Keratinocyte (primary cell): ENCODE data around the gene HSBP1. TPM values are rescaled to one million over a fixed set of nuclear protein-coding genes. Genes with fewer than 3 reads are reported as not detected.

Experiments
- DNase-seq: peaks from one replicate; pipeline ENCODE4 v3.0.0-alpha.2; 2011; ENCODE audit warnings: low read depth, missing footprints, low spot score
- FAIRE-seq: peaks from 2 replicates; lab custom pipeline; 2011; peaks lifted over from hg19 to GRCh38; lab: Jason Lieb, UNC
- H2AFZ ChIP-seq: 2 replicates; pipeline ENCODE4 v1.6.0; 2012; ENCODE audit warnings: low read length, control low read depth, inconsistent platforms; ENCODE audit not compliant: control insufficient read depth
- H3K27ac ChIP-seq: 2 replicates; pipeline ENCODE4 v1.5.1; 2011; ENCODE audit warnings: low read length; ENCODE audit not compliant: control insufficient read depth, insufficient read depth
- H3K27me3 ChIP-seq: 3 replicates; pipeline ENCODE4 v1.6.0; 2011; ENCODE audit warnings: low read length; ENCODE audit not compliant: control insufficient read depth, insufficient read depth; ENCODE audit errors: extremely low read depth
- H3K36me3 ChIP-seq, 2 experiments: 2 replicates in 1 of 2; 3 replicates in 1 of 2; pipeline ENCODE4 v1.5.1; 2011; ENCODE audit warnings: low read length in 2 of 2, mild to moderate bottlenecking in 1 of 2; ENCODE audit not compliant: control insufficient read depth in 2 of 2, insufficient read depth in 2 of 2; ENCODE audit errors: extremely low read depth in 1 of 2
- H3K4me1 ChIP-seq: 3 replicates; pipeline ENCODE4 v1.5.1; 2011; ENCODE audit warnings: low read length; ENCODE audit not compliant: control insufficient read depth, insufficient read depth; ENCODE audit errors: extremely low read depth
- H3K4me2 ChIP-seq: 3 replicates; pipeline ENCODE4 v1.6.0; 2011; ENCODE audit warnings: low read depth, low read length; ENCODE audit not compliant: control insufficient read depth, insufficient read depth; ENCODE audit errors: extremely low read depth
- H3K4me3 ChIP-seq, 3 experiments: fragments of 200-600 bp in 1 of 3; sonication (generic) in 1 of 3; 2 replicates in 2 of 3; 3 replicates in 1 of 3; pipeline ENCODE4 v1.5.1; 2011 to 2016; ENCODE audit warnings: low read length in 3 of 3, mild to moderate bottlenecking in 3 of 3, control low read depth in 2 of 3, inconsistent platforms in 1 of 3, low read depth in 1 of 3, mixed read lengths in 1 of 3, mixed run types in 1 of 3, moderate library complexity in 1 of 3; ENCODE audit not compliant: control insufficient read depth in 2 of 3, insufficient read depth in 2 of 3; ENCODE audit errors: extremely low read depth in 1 of 3
- H3K79me2 ChIP-seq: 2 replicates; pipeline ENCODE4 v1.6.0; 2012; ENCODE audit warnings: low read length; ENCODE audit not compliant: control insufficient read depth, insufficient read depth
- H3K9ac ChIP-seq: 3 replicates; pipeline ENCODE4 v1.6.0; 2011; ENCODE audit warnings: low read length; ENCODE audit not compliant: control insufficient read depth, insufficient read depth; ENCODE audit errors: extremely low read depth
- H3K9me1 ChIP-seq: 3 replicates; pipeline ENCODE4 v1.6.0; 2011; ENCODE audit warnings: low read length; ENCODE audit not compliant: control insufficient read depth, insufficient read depth; ENCODE audit errors: extremely low read depth
- H3K9me3 ChIP-seq: 2 replicates; pipeline ENCODE4 v1.5.1; 2012; ENCODE audit warnings: low read depth, low read length; ENCODE audit not compliant: control insufficient read depth
- H4K20me1 ChIP-seq: 3 replicates; pipeline ENCODE4 v1.6.0; 2011; ENCODE audit warnings: low read length; ENCODE audit not compliant: control insufficient read depth, insufficient read depth; ENCODE audit errors: extremely low read depth
- CTCF ChIP-seq, 3 experiments: IDR thresholded peaks in 1 of 3; conservative IDR thresholded peaks in 1 of 3; optimal IDR thresholded peaks in 1 of 3; 2 replicates in 2 of 3; 3 replicates in 1 of 3; pipeline versions ENCODE3 to v1.5.1; 2011; ENCODE audit warnings: low read length in 3 of 3, mild to moderate bottlenecking in 3 of 3, moderate library complexity in 2 of 3, control low read depth in 1 of 3, inconsistent platforms in 1 of 3; ENCODE audit not compliant: insufficient read depth in 2 of 3; ENCODE audit errors: extremely low read depth in 1 of 3
- EZH2 ChIP-seq: IDR thresholded peaks from one replicate; pipeline ENCODE4 v1.6.1; 2012; ENCODE audit warnings: inconsistent platforms, mild to moderate bottlenecking, low read length, moderate library complexity
- dilution Hi-C: fragments of 300-500 bp; cut with MboI; formaldehyde crosslinking; loops from one replicate; pipeline ENCODE4 v1.7.0; 2020; ENCODE audit warnings: low sequenced_read_pairs; ENCODE audit not compliant: extremely low pct_ligation_motif_present
- polyA plus RNA-seq, 5 experiments: library from polyadenylated mRNA; depleted of rRNA in 3 of 5; stranded (reverse) in 3 of 5; stranded (forward) in 1 of 5; unstranded in 1 of 5; fragments of >200 nt; gene quantifications; 1 replicate in 1 of 5; 2 replicates in 3 of 5; 3 replicates in 1 of 5; pipeline versions ENCODE4 v1.2.1 to v1.2.3, GENCODE V29; 2011 to 2012; ENCODE audit warnings: missing spikeins in 2 of 5, low read depth in 1 of 5, low replicate concordance in 1 of 5

The HSBP1 gene
- polyA plus RNA-seq, 1 donor (not counting 4 experiments of a cell fraction or from before 2014, with no cell fraction given): 264 TPM

DNA sequence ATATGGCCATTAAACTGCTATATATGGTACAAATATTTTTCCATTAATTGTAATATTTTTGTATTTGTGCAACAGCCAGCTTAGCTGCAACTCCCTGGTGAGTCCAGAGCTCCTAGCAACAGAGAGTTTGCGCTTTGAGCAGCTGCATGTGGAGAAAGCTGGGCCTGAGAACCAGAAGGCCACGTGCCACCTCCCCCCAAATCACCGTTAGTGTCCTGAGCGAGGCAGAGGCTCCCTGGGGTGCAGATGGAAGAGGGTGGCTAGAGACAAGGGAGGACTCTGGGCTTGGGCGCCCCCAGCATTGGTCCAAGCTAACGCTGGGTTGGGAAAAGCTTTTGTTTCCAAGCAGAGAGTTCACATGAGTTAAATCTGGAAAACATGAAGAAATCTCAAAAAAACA is 41.6 kb downstream of the HSBP1 start:
- FAIRE-seq: no peak

DNA sequence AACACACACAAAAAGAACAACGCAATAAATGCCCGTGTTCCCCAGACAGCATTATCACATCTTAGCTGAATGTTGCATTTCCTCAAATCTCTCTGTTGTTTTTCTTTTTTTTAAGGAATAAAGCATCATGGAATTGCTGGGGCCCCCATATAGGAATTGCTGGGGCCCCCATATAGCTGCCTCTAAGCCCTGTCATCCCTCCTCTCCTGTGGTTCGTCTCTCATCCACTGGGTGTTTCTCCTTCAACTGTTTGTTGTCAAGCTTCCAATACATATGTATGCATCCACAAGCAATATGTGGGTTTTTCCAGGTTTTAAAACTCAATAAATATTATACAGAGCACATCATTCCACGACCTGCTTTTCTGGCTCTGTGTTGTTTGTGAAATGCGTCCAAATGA is 43.2 kb downstream of the HSBP1 start:
- Histone ChIP-seq H2AFZ (no peak overlapping the region), H3K4me1 (no peaks in the 10 kb centered on the region), H4K20me1 (no peaks in the 10 kb centered on the region), H3K36me3 (no peaks in the 10 kb centered on the region), H3K4me3 (no peak overlapping the region), H3K9me1 (no peaks in the 10 kb centered on the region), H3K79me2 (no peaks in the 10 kb centered on the region), H3K27ac (no peak overlapping the region), H3K9me3 (no peaks in the 10 kb centered on the region), H3K4me2 (no peak overlapping the region), H3K27me3 (no peaks in the 10 kb centered on the region), H3K9ac (no peak overlapping the region)
- no peak for DNase-seq
- TF ChIP-seq CTCF (optimal IDR thresholded peaks at IDR 0.05 in 1 of 3, IDR thresholded peaks at IDR 0.05 in 1 of 3, conservative IDR thresholded peaks at IDR 0.05 in 1 of 3; ENCODE audit: extremely low read depth in 1 of 3, insufficient read depth in 2 of 3, low read length in 3 of 3) (no peak), EZH2 (no peak)
- dilution Hi-C loops: no loop called here
- no peak for FAIRE-seq

More for the DNA sequence above, 41.6 kb downstream of the HSBP1 start:
- TF ChIP-seq CTCF (optimal IDR thresholded peaks at IDR 0.05 in 1 of 3, IDR thresholded peaks at IDR 0.05 in 1 of 3, conservative IDR thresholded peaks at IDR 0.05 in 1 of 3; ENCODE audit: extremely low read depth in 1 of 3, insufficient read depth in 2 of 3, low read length in 3 of 3) (no peak), EZH2 (no peak)
- Histone ChIP-seq H3K9ac (no peak overlapping the region), H2AFZ (no peak overlapping the region), H3K9me3 (no peaks in the 10 kb centered on the region), H3K79me2 (no peaks in the 10 kb centered on the region), H4K20me1 (no peaks in the 10 kb centered on the region), H3K36me3 (no peaks in the 10 kb centered on the region), H3K27me3 (no peaks in the 10 kb centered on the region), H3K4me1 (no peaks in the 10 kb centered on the region), H3K27ac (no peak overlapping the region), H3K4me2 (no peak overlapping the region), H3K4me3 (no peak overlapping the region), H3K9me1 (no peaks in the 10 kb centered on the region)
- dilution Hi-C loops: no loop called here
- DNase-seq: no peak
